Islet precursor cell (in vitro differentiated cells): ENCODE measurements around the gene KIF12.

Experiments
- DNase-seq: peaks from one replicate; pipeline ENCODE4 v3.0.0-alpha.2; 2018

The KIF12 gene

GRCh38 chr9:114105236-114105635, 6.1 kb upstream of the KIF12 start:
- no peak for DNase-seq

DNA sequence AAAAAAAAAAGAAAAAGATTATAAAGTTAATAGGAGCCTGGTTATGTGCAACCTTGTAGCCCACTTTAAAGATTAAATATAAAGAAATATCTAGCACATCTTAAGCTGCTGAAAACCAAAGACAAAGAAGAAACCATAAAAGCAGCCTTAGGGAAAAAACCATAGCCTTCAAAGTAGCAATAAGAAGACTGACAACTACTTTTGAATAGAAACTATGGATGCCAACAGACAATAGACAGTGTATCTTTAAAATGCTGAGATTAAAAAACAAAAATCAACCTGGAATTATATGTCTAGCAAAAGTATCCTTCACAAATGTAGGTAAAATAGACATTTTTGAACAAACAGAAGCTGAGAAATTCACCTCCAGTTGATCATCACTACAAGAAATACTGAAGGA, 3.4 kb upstream of the KIF12 start:
- DNase-seq = no peak

GRCh38 chr9:114100536-114100935, 1.4 kb upstream of the KIF12 start:
- DNase-seq = no peak

DNA sequence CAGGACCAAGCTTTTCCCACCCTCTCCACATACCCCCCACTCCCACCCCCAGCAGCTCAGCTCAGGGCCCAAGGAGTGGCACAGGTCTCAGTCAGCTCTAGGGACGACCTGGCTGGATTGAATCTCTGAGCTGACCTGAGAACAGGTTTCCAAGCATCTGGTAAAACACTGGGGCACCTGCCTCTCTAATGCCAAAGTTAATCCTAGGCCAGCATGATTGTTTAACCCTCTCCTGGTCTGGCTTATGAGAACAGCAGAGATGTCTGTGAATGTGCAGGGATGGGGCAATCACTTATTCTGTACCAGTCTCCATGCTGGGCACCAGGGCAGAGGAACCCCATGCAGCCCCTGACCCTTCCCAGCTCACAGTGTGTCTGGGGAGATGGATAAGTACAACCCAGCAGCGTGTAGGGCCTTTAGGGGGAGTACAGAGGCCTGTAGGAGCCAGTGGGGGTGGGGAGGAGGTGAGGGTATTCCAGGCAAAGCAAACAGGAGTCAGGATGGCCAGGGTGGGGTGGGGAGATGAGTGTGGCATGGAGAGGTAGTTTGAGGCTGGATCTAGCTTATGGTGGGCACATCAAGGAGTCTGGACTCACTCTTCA, 678 bp upstream of the KIF12 start:
- no peak for DNase-seq

- peak; percentile 78 for DNase-seq
Measured at GRCh38 chr9:114098021-114098935, 814 bp downstream of the KIF12 start.

GRCh38 chr9:114097613-114098020, 1.5 kb downstream of the KIF12 start:
- DNase-seq = no peak

GRCh38 chr9:114096866-114097612, 2.1 kb downstream of the KIF12 start:
- DNase-seq = no peak

- peak; percentile 76 for DNase-seq
Measured at GRCh38 chr9:114096041-114096511, 3.0 kb downstream of the KIF12 start.

GRCh38 chr9:114094971-114095370, 4.1 kb downstream of the KIF12 start:
- DNase-seq = no peak

DNA sequence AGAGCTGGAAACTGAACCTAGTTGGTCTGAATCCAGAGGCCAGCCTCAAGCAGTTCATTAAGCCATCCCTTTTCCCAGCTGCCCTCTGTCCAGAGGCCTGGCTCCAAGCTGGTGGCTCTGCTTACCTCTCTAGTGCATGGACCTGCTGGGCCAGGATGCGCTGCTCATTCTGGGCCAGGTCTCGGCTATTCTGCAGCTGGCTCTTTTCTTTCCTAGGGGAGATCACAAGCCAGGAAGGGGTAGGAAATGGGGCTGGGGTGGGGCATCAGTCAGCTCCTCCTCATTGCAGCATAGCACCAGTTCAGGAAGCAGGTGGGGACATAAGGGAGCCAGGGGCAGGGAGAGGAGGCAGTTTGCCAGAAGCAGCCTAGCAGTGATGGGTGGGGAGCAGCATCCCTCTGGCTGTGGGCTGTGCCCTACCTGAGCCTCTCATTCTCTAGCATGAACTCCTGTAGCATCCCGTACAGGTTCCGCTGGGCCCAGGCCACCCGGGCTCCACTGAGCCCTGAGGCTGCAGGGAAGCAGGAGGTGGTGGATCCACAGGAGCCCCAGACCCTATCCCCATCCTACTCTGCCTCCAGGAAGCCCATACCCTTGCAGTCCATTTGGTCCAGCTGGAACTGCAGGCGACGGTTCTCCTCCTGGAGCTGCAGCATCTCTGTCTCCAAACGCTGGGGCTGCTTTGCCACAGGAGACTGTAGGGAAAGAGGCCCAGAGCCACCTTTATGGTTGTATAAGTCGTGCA, 5.2 kb downstream of the KIF12 start:
- DNase-seq = peak; percentile 50

- DNase-seq = peak; percentile 49
Measured at GRCh38 chr9:114093031-114093471, 6.0 kb downstream of the KIF12 start.

- DNase-seq = peak; percentile 29
Measured at GRCh38 chr9:114092336-114092735, 6.8 kb downstream of the KIF12 start.

- peak; percentile 46 for DNase-seq
Measured at GRCh38 chr9:114091711-114092110, 7.4 kb downstream of the KIF12 start.

DNA sequence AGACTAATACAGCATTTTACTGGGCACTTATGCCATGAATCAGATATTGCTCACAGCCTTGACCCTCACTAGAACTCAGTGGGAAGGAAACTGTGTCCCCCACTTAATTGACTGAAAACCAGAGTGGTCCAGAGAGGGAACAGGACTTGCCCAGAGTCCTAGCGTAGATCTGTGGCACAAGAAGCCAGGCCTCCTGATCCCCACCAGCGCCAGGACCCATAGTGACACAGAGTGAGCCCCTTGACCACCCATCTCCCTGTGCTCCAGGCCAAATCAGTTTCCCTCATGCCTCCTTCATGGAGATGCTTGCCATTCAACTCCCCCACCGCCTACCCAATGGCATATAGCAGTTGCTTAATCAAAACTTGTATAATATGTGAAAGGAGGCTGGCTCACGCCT, 8.3 kb downstream of the KIF12 start:
- no peak for DNase-seq

DNA sequence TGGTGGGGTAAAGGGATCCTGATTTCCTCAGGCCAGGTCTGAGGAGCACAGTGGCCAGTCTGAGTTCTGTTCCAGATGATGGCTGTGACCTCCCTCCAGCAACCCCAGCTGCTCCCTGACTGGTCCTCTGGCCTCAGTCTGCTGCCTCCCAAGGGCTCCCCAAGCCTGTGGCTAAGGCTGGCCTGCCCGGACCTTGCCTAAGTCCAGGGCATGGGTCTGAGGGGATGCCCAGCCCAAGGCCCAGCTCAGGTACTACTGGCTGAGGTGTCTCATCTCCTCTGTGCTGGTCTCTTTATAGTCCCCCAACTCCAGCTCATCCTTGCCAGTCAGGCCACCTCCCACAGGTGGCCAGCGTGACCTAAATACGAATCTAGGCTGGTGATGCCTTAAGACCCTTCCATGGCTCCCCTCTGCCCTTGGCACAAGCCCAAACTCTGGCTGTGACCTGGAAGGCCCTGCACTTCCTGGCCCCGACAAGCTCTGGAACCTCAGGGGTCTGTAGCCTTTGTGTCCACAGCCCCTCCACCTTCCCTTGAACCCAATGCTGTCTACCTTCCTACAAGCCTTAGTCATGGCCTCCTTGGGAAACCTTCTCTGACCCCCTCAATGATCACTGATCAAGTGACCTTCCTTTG, 9.8 kb downstream of the KIF12 start:
- DNase-seq = peak; percentile 43

DNA sequence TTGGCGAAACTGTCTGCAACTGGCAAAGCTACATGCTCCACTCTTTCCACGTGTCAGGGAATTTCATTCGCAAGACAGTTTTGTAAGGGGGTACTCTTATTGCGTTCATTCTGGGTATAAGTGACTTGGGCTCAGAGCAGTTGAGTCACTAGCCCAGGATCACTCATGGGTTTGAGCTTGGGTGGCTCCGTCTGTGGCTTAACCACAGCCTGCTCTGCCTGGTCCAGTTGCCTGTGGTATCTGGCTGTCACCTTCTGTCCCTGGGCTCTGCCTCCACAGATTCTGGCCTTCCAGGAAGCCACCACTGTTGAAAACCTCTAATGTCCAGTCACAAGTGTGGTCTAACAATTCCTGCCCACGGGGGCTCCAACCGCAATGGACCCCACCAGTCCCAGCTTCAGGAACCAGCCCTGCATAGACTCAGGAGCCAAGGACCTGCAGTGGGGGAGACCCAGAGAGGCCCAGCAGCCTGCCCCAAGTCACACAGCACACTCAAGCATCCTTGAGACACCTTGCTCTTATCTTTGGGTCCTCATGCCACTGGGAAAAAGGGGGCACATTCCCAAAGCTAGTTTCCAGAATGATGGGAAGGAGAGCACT, 10.4 kb downstream of the KIF12 start:
- DNase-seq = peak; percentile 29

GRCh38 chr9:114087721-114088120, 11.4 kb downstream of the KIF12 start:
- peak; percentile 38 for DNase-seq

- peak; percentile 31 for DNase-seq
Measured at GRCh38 chr9:114086607-114087006, 12.5 kb downstream of the KIF12 start.

DNA sequence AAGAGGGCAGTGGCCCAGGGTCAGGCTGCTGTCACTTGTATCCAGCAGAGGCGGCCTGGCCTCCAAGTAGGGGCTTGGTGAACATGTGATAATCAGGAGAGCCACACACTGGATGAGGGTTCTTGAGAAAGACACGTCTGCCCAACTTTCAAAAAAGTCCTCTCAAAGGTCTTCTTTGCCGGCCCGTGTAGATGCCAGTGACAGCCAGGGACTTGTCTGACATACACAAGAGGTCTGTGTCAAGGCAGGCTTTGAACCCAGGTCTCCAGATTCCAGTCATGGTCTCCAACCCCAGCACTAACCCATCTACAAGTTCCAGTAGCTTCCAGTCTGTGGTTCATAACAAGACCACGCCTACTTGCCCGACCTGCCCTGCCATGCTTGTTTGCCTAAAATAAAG, 13.1 kb downstream of the KIF12 start:
- peak; percentile 32 for DNase-seq

DNA sequence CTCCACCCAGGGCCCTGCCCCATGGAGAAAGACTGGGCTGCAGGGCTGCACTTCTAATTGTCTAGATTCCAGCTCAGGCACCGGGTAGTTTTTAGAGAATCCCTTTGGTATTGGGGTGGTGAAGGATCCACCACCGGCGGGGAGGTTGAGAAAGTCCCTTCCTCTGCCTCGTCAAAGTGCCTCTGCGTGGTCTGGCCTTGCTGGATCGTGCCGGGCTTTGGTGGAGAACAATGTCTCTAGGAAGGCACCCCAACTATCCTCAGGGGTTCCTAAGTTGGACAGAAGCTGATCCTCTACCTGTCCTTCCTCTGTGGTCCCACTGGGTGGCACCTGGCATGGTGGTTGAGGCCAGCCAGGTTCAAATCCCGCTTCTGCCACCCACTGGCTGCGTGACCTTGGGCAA, 13.7 kb downstream of the KIF12 start:
- DNase-seq = peak; percentile 31

- DNase-seq = peak; percentile 51
Measured at GRCh38 chr9:114084282-114085073, 14.6 kb downstream of the KIF12 start.
